HT1080 (cell line): ENCODE measurements around the gene SERINC2. TPM values are rescaled to one million over a fixed set of nuclear protein-coding genes. Genes with fewer than 3 reads are reported as not detected.

Source experiments
- DNase-seq: peaks from one replicate; pipeline ENCODE4 v3.0.0-alpha.2; 2015; ENCODE audit warnings: low read depth
- polyA plus RNA-seq, 2 experiments: library from polyadenylated mRNA; depleted of rRNA; stranded (reverse); fragments of >200 nt; gene quantifications; 2 replicates each; pipeline ENCODE4 v1.2.3, GENCODE V29; 2015
- total RNA-seq: library from RNA; depleted of rRNA; stranded (reverse); fragments of >200 nt; shearing (Covaris generic); gene quantifications from 2 replicates; pipeline ENCODE4 v1.2.3, GENCODE V29; 2014; rRNA removed

Gene SERINC2
- total RNA-seq: 9.8 and 14.6 TPM in 2 replicates
- polyA plus RNA-seq (2015; cell fraction: cytosol; rRNA removed): 96.6 and 121 TPM in 2 replicates
- polyA plus RNA-seq (2015; cell fraction: nucleus; rRNA removed): 35.3 and 44.7 TPM in 2 replicates

GRCh38 chr1:31412732-31413404 lies at the start of gene SERINC2:
Gene SERINC2, plus strand, starts transcription at chr1:31413213. Its CDS starts 53 bp downstream, at chr1:31413266.
- DNase-seq: no peak

- no peak for DNase-seq
Observed at GRCh38 chr1:31364561-31365250, 48.3 kb upstream of the SERINC2 start.

- no peak for DNase-seq
Observed at GRCh38 chr1:31366796-31367195, 46.2 kb upstream of the SERINC2 start.

- DNase-seq: no peak
Observed at GRCh38 chr1:31368611-31369107, 44.4 kb upstream of the SERINC2 start.

GRCh38 chr1:31370021-31370420 lies 43.0 kb upstream of the SERINC2 start:
- DNase-seq: no peak

GRCh38 chr1:31370565-31370964 lies 42.4 kb upstream of the SERINC2 start:
- no peak for DNase-seq

- no peak for DNase-seq
Observed at GRCh38 chr1:31371121-31371959, 41.7 kb upstream of the SERINC2 start.

- no peak for DNase-seq
Observed at GRCh38 chr1:31372051-31372450, 41.0 kb upstream of the SERINC2 start.

GRCh38 chr1:31372751-31373055 lies 40.3 kb upstream of the SERINC2 start:
- no peak for DNase-seq

- no peak for DNase-seq
Observed at GRCh38 chr1:31373056-31373896, 39.7 kb upstream of the SERINC2 start, which contains the start of gene FABP3. Gene FABP3, minus strand, starts transcription at chr1:31373076. Its CDS starts 62 bp downstream, at chr1:31373014.

GRCh38 chr1:31373897-31374486 lies 39.0 kb upstream of the SERINC2 start:
- DNase-seq: no peak

GRCh38 chr1:31374511-31375196 lies 38.4 kb upstream of the SERINC2 start:
- DNase-seq: peak; percentile 31

GRCh38 chr1:31376375-31377134 lies 36.5 kb upstream of the SERINC2 start:
- peak; percentile 97 for DNase-seq

- DNase-seq: no peak
Observed at GRCh38 chr1:31377364-31377863, 35.6 kb upstream of the SERINC2 start.

- no peak for DNase-seq
Observed at GRCh38 chr1:31378001-31378400, 35.0 kb upstream of the SERINC2 start.

GRCh38 chr1:31380181-31380580 lies 32.8 kb upstream of the SERINC2 start:
- DNase-seq: no peak

- no peak for DNase-seq
Observed at GRCh38 chr1:31381394-31382294, 31.4 kb upstream of the SERINC2 start.
